Hepatocyte (in vitro differentiated cells): ENCODE results near the gene ACOX3. TPM values are rescaled to one million over a fixed set of nuclear protein-coding genes. Genes with fewer than 3 reads are reported as not detected.

Experiments
- DNase-seq: peaks from one replicate; pipeline ENCODE4 v3.0.0-alpha.2; 2016; ENCODE audit warnings: low spot score
- H2AFZ ChIP-seq: fragments of 200-600 bp; sonication (generic); 2 replicates; pipeline ENCODE4 v1.6.0; 2016; ENCODE audit warnings: antibody characterized with exemption, mild to moderate bottlenecking
- H3K27ac ChIP-seq: fragments of 200-600 bp; sonication (generic); 2 replicates; pipeline ENCODE4 v1.5.1; 2016; ENCODE audit warnings: mild to moderate bottlenecking
- H3K27me3 ChIP-seq: fragments of 200-600 bp; sonication (generic); 2 replicates; pipeline ENCODE4 v1.6.1; 2016
- H3K36me3 ChIP-seq: fragments of 200-600 bp; sonication (generic); replicated peaks from 2 replicates; pipeline ENCODE4 v1.5.1; 2016; ENCODE audit warnings: low read depth; ENCODE audit not compliant: insufficient read depth
- H3K4me1 ChIP-seq: fragments of 200-600 bp; sonication (generic); 2 replicates; pipeline ENCODE4 v1.5.1; 2016; ENCODE audit warnings: mild to moderate bottlenecking, moderate library complexity; ENCODE audit not compliant: insufficient read depth
- H3K4me2 ChIP-seq: fragments of 200-600 bp; sonication (generic); 2 replicates; pipeline ENCODE4 v1.6.0; 2016
- H3K4me3 ChIP-seq: fragments of 200-600 bp; sonication (generic); 2 replicates; pipeline ENCODE4 v1.5.1; 2016; ENCODE audit warnings: mild to moderate bottlenecking
- H3K79me2 ChIP-seq: fragments of 200-600 bp; sonication (generic); 2 replicates; pipeline ENCODE4 v1.6.0; 2017; ENCODE audit warnings: mild to moderate bottlenecking
- H3K9me2 ChIP-seq: fragments of 200-600 bp; sonication (generic); replicated peaks from 2 replicates; pipeline ENCODE4 v1.6.0; 2017; ENCODE audit warnings: mild to moderate bottlenecking; ENCODE audit not compliant: insufficient read depth
- H3K9me3 ChIP-seq: fragments of 200-600 bp; sonication (generic); 2 replicates; pipeline ENCODE4 v1.5.1; 2016; ENCODE audit warnings: low read depth, mild to moderate bottlenecking
- H4K20me1 ChIP-seq: fragments of 200-600 bp; sonication (generic); 2 replicates; pipeline ENCODE4 v1.6.0; 2016; ENCODE audit warnings: mild to moderate bottlenecking; ENCODE audit not compliant: insufficient read depth, poor library complexity, severe bottlenecking
- CTCF ChIP-seq: fragments of 200-600 bp; sonication (generic); IDR thresholded peaks from 2 replicates; pipeline ENCODE4 v1.5.1; 2016; ENCODE audit warnings: antibody characterized with exemption, mild to moderate bottlenecking; ENCODE audit not compliant: poor library complexity
- EZH2 ChIP-seq: fragments of 200-600 bp; sonication (generic); IDR thresholded peaks from 2 replicates; pipeline ENCODE4 v1.6.1; 2016; ENCODE audit warnings: antibody characterized with exemption, mild to moderate bottlenecking, borderline replicate concordance
- EZH2phosphoT487 ChIP-seq: fragments of 200-600 bp; sonication (generic); IDR thresholded peaks from one replicate; pipeline ENCODE4 v1.6.1; 2018; ENCODE audit warnings: antibody characterized with exemption, mild to moderate bottlenecking, low read depth, moderate library complexity; ENCODE audit not compliant: unreplicated experiment, severe bottlenecking
- WGBS: methylation state at CpG from one replicate; pipeline ENCODE4 v1.1.6; 2016; ENCODE audit warnings: low lambda C conversion rate; ENCODE audit errors: missing lambda C conversion rate; 5-methylcytosine and 5-hydroxymethylcytosine counted together
- polyA plus RNA-seq: library from polyadenylated mRNA; unstranded; fragments of >200 nt; fragmentation: Nextera tagmentation; extraction: Ambion mirVana; gene quantifications from 2 replicates; pipeline ENCODE4 v1.2.1, GENCODE V29; 2016
- total RNA-seq: library from RNA; depleted of rRNA; stranded (reverse); fragments of >200 nt; gene quantifications from 2 replicates; pipeline ENCODE4 v1.2.3, GENCODE V29; 2014

The ACOX3 gene
- total and polyA plus RNA-seq, 2 experiments from 2014 or later: 17.6 to 22.5 TPM

DNA sequence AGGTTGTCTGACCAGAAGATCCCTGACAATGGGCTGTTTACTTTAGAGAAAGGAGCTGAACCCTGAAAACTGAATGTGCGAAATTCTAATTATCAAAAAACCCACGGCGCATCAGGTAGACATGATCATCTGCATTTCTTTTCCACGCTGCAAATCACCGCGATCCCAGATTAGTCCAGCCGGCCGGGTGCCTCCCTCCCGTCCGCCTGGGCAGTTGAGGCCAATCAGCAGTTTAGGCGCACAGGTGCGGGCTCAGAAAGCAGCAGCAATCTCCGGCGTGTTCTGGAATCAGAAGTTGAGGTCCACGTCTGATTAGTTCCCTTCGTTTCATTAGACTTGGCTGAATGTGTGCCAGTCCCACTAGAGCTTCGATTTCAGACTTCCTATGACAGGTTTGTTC is 73.9 kb downstream of the ACOX3 start:
- no peak overlapping the region for H3K27ac ChIP-seq
- peaks cover 11% of the 10 kb centered on the region for H3K9me3 ChIP-seq
- H3K4me3 ChIP-seq: no peak overlapping the region
- no peaks in the 10 kb centered on the region for H3K27me3 ChIP-seq
- DNase-seq: no peak
- H3K4me2 ChIP-seq: no peak overlapping the region
- H3K79me2 ChIP-seq: no peaks in the 10 kb centered on the region
- WGBS: 89% methylated on average over 17 of the region's 17 CpGs
- no peaks in the 10 kb centered on the region for H4K20me1 ChIP-seq
- no peaks in the 10 kb centered on the region for H3K36me3 ChIP-seq
- H3K9me2 ChIP-seq: no peaks in the 10 kb centered on the region
- no peaks in the 10 kb centered on the region for H3K4me1 ChIP-seq
- no peak overlapping the region for H2AFZ ChIP-seq
- TF ChIP-seq EZH2phosphoT487 (no peak), EZH2 (no peak), CTCF (no peak)

DNA sequence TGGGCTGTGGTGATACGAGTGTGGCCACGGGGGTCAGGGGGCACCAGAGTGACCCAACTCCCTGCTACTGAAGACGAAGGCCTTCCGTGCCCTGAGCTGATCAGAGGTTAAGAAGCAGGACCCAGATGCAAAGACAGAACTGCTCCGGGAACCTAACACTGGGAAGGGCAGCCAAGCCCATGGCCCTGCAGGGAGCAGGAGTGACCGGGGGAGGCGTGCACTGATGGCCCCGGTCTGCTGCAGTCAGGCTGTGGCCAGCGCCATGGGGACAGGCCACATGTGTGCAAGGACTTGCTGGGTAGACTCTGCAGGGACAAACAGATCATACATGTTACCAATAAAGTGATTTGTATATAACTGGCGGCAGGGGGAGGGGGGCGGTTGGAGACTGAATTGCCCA is 74.6 kb downstream of the ACOX3 start:
- TF ChIP-seq CTCF (no peak), EZH2 (no peak), EZH2phosphoT487 (no peak)

DNA sequence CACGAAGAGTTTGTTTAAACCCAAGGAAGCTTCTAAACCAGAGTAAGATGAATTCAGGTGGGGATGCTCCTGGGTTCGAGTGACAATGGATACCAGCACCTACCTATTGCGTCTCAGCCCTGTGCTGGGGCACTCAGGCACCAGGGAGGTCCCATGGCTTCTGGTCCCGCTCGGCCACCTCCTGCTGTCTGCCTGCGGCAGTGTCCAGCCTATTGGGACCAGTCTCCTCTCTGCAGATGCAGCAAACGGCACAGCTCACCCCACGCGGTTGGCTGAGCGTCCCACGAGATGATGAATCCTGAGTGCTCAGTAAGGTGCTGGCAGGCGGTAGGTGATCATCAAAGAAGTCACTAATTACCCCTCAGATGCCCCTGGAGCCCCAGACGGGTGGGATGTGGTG is 75.2 kb downstream of the ACOX3 start:
- H2AFZ ChIP-seq: no peak overlapping the region
- no peak for DNase-seq
- no peaks in the 10 kb centered on the region for H4K20me1 ChIP-seq
- no peaks in the 10 kb centered on the region for H3K4me1 ChIP-seq
- H3K36me3 ChIP-seq: no peaks in the 10 kb centered on the region
- TF ChIP-seq CTCF: no peak
- TF ChIP-seq EZH2phosphoT487: no peak
- no peak for TF ChIP-seq EZH2
- H3K9me2 ChIP-seq: no peaks in the 10 kb centered on the region
- no peaks in the 10 kb centered on the region for H3K79me2 ChIP-seq
- no peak overlapping the region for H3K27ac ChIP-seq
- H3K4me3 ChIP-seq: no peak overlapping the region
- H3K9me3 ChIP-seq: peaks cover 11% of the 10 kb centered on the region
- no peaks in the 10 kb centered on the region for H3K27me3 ChIP-seq
- no peak overlapping the region for H3K4me2 ChIP-seq
- 88% methylated on average over 13 of the region's 13 CpGs for WGBS

More for the DNA sequence above, 74.6 kb downstream of the ACOX3 start:
- no peak overlapping the region for H3K27ac ChIP-seq
- H4K20me1 ChIP-seq: no peaks in the 10 kb centered on the region
- H3K4me3 ChIP-seq: no peak overlapping the region
- H3K9me2 ChIP-seq: no peaks in the 10 kb centered on the region
- peaks cover 11% of the 10 kb centered on the region for H3K9me3 ChIP-seq
- no peaks in the 10 kb centered on the region for H3K79me2 ChIP-seq
- no peaks in the 10 kb centered on the region for H3K4me1 ChIP-seq
- H3K36me3 ChIP-seq: no peaks in the 10 kb centered on the region
- H3K4me2 ChIP-seq: no peak overlapping the region
- H2AFZ ChIP-seq: no peak overlapping the region
- DNase-seq: no peak
- WGBS: 82% methylated on average over 11 of the region's 11 CpGs
- no peaks in the 10 kb centered on the region for H3K27me3 ChIP-seq

GRCh38 chr4:8364848-8365350 is 75.6 kb downstream of the ACOX3 start:
- H3K27me3 ChIP-seq: no peaks in the 10 kb centered on the region
- TF ChIP-seq CTCF (no peak), EZH2phosphoT487 (no peak), EZH2 (no peak)
- no peak for DNase-seq
- no peaks in the 10 kb centered on the region for H4K20me1 ChIP-seq
- H3K4me1 ChIP-seq: no peaks in the 10 kb centered on the region
- H3K4me3 ChIP-seq: no peak overlapping the region
- no peaks in the 10 kb centered on the region for H3K79me2 ChIP-seq
- no peak overlapping the region for H2AFZ ChIP-seq
- no peak overlapping the region for H3K27ac ChIP-seq
- H3K4me2 ChIP-seq: no peak overlapping the region
- no peaks in the 10 kb centered on the region for H3K36me3 ChIP-seq
- H3K9me2 ChIP-seq: no peaks in the 10 kb centered on the region
- WGBS: 92% methylated on average over 12 of the region's 12 CpGs
- H3K9me3 ChIP-seq: peaks cover 11% of the 10 kb centered on the region
